Measurements from ENCODE around the gene MANBA.
"Not testable (repeated sequence)": the region's sequence is repeated elsewhere in the genome, so short reads cannot be mapped to it uniquely, and the experiment has no call there.

Gene MANBA

DNA sequence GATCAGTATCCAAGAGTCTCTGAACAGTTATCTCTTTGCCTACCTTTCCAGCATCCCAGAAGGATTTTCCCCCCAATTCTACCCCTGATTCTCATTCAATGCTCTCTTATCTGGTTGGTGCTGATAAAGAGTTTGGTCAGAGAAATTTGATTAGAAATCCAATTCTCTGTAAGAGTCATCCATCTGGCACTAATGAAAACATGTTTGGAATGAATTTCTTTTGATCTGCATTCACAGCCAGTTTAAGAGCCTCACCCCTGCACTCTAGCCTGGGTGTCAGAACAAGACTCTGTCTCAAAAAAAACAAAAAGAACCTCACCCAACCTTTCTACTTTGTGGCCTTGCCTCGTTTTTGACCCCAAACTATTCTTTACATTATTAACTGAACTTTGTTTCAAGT is 122.1 kb downstream of the MANBA start:
- in situ Hi-C loops (cut with HindIII; ENCODE audit: low pct_ligation_motif_present, low pct_unique_long_range_greater_than_20kb, low sequenced_read_pairs): no loop called here
- DNase-seq: no peak

DNA sequence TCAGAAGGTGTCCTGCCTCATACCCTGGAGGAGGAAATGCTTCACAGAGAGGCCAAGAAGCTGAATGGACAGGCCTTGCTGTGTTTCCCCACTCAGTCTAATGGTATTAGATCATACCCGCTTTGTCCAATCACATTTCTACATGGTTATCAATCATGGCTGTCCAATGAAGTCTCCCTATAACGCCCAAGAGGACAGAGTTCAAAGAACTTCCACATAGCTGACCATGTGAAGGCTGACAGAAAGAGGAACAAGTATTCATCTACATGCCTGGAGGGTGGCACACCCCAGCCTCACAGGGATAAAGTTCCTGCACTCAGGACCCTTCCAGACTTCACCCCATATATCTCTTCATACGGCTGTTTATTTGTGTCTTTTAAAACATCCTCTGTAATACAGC is 123.4 kb downstream of the MANBA start:
- DNase-seq: no peak
- in situ Hi-C loops (cut with HindIII; ENCODE audit: low pct_ligation_motif_present, low pct_unique_long_range_greater_than_20kb, low sequenced_read_pairs): no loop called here

DNA sequence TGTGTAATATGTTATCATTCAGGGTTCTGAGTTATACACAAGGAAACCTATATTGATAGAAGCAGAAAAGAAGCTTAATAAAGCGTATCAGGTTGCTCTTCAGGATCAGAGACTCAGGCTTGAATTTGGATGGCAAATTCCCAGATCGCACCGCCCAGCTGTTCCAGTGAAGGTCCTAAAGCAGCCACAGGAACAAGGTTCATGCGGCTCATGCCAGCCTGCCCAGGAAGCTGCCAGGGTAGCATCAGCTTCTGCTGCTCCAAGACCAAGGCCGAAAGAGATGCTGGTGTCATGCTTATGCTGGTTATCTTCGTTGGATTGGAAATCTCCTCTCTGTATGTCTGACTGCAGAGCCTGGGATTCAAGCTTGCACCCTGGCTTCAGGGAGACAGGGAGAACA is 127.7 kb downstream of the MANBA start:
- in situ Hi-C loops (cut with HindIII; ENCODE audit: low pct_ligation_motif_present, low pct_unique_long_range_greater_than_20kb, low sequenced_read_pairs): no loop called here
- no peak for DNase-seq

DNA sequence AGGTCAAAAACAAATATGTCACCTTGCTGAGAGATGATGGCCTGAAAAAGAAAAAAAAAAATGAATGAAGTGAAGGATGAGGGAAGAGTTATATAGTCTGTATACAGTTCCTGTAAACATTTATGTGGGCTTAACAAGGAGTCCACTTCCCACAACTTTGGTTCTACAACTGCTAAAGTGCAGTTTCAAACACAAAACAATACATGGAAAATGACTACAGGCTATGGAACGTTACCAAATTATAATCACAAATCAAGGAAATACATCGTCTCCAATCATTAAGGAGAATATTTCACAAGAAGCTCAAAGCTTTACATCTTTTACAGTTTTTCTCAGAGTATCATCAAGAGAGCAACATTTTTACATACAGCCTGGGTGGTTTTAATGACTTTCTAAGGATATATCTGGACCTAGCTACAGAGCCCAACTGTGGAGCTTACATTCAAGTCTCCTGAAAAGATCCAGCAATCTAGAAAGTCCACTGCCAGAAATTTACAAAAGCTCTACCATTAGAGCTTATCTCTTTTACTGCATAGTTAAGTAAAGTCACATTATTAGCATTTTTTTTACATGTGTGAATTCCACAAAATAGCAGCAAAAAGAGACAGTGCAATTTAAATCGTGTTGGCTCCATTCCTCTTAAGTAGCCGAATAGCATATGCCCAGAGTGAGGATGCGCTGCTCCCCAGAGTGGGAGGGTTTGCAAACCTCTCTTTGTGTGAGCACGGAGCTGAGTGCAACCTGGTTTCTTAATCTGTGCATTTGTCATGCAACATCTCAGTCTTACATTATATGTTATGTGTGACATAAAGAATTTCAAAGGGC is 128.3 kb downstream of the MANBA start:
- in situ Hi-C loops (cut with HindIII; ENCODE audit: low pct_ligation_motif_present, low pct_unique_long_range_greater_than_20kb, low sequenced_read_pairs): no loop called here

DNA sequence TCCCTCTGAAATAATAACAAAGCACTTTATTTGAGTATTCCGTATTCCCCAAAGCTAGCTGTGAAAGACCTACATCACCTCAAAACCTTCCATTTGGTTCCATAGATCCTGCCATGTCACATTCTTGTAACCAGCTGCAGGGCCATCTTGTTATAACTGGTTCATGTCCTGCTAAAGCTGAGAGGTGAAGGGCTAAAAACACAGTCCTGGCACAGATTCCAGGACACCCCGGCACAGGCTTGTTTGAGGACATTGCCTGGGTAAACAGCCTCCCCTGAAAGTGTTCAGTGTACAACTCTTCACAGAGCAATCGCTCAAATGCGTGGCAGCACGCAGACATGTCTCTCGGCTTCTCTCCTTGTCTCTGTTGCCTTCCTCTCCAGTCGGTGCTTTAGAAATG is 129.2 kb downstream of the MANBA start:
- no peak for DNase-seq
- in situ Hi-C loops (cut with HindIII; ENCODE audit: low pct_ligation_motif_present, low pct_unique_long_range_greater_than_20kb, low sequenced_read_pairs): no loop called here

More for the DNA sequence above, 128.3 kb downstream of the MANBA start:
- DNase-seq: no peak

DNA sequence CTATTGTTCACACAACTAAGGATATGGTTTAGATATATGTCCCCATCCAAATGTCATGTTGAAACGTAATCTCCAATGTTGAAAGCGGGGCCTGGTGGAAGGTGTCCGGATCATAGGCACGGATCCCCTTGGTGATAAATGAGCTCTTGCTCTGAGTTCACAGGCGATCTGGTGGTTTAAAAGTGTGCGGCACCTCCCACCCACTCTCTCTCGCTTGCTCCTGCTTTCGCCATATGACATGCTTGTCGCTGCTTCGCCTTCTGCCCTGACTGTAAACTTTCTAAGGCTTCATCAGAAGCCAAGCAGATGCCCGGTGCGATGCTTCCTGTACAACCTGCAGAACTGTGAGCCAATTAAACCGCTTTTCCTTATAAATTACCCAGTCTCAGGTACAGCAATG is 131.1 kb downstream of the MANBA start:
- in situ Hi-C loops (cut with HindIII; ENCODE audit: low pct_ligation_motif_present, low pct_unique_long_range_greater_than_20kb, low sequenced_read_pairs): no loop called here
- no peak for DNase-seq

DNA sequence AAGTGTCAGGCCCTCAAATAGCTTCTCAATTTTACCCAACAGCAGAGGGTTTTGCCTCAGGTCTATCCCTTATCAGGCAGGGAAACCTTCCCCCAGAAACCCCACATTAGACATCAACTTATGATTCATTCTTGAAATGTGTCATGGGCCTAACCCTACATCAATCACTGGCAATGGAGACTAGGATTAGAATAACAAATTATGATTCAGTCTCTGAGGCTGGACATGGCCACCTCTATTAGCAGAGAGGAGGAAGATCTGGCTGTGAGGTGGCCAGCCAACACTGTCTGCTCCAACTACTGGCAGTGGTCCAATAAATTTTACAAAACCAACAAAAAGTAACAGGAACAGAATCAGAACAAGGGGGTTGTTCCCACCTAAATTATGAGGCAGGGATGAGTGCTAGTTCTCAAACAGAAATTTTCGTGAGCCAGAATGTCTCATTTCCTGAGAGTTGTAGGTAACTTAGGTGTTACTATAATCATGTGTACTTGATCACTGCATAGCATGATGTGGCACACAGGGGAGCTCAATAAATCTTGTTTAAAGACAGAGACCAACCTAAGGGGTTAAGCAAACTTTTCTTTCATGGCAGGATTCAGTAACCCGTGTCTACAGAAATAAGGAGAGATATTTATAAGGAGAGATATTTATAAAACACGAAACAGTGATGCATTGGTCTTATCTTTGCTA is 132.8 kb downstream of the MANBA start:
- in situ Hi-C loops (cut with HindIII; ENCODE audit: low pct_ligation_motif_present, low pct_unique_long_range_greater_than_20kb, low sequenced_read_pairs): no loop called here
- DNase-seq: peak; percentile 30

DNA sequence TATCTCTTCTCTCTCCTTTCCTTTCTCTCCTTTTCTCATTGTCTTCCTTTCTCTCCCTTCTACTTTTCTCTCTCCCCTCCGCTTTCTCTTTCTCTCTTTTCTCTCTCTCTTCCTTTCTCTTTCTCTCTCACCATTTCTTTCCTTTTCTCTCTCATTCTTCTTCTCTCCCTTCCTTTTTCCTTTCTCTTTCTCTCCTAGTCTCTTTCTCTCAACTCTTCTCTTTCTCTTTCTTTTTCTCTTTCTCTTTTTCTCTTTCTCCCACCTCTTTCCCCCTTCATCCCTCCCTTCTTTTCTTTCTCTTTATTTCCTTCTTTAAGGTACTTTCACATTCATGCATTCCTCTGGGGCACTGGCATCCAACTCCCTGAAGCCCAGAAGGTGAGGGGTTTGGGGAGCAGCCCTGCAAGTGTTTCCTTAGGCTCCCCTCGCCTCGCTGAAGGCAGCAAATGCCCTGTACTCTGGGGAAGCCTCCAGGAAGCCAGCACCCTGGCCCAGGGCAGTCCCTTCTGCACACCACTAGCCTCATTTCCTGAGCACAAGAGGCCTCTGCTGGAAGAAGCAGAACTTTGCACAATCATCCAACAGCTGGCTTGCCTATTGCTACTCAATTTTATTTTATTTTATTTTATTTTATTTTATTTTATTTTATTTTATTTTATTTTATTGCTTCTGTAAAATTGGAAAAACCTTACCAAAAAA is 135.4 kb downstream of the MANBA start:
- peak; percentile 75 for DNase-seq
- in situ Hi-C loops (cut with HindIII; ENCODE audit: low pct_ligation_motif_present, low pct_unique_long_range_greater_than_20kb, low sequenced_read_pairs): no loop called here

DNA sequence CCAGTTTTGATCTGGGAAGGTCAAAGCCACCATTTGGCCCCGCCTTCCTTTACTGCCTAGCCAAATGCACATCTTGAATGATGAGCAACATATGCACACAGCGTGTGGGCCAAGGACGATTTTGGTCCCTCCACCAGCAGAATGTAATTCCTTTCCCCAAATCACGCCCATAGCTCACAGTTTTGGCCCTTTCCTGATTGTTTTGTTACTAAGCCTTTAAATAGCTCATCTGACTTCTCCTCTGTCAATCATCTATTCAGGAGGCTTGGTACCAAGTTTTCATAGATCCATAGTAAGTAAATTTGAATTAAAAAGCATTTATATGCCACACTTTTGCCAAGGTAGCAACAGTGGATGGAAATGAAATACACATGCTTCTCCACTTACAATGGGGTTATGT is 136.3 kb downstream of the MANBA start:
- DNase-seq: no peak
- in situ Hi-C loops (cut with HindIII; ENCODE audit: low pct_ligation_motif_present, low pct_unique_long_range_greater_than_20kb, low sequenced_read_pairs): no loop called here

DNA sequence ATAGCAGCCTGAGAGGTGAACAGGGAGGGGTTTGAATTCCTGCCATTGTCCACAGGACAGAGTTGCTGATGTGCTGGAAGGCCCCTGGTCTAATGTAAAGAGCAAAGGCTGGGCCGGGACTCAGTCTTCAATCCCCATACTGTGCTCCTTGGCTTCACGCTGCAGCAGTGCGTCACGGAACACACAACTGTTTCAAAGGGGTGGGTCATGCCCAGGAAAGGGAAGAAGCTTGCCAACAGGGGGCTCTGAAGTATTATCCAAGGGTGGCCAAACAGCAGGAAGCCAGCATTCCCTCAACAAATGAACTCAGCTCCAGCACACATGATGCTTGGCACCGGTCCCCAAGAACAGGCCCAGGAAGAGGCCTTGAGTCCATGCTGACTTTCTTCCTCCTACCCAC is 137.1 kb downstream of the MANBA start:
- peak; percentile 55 for DNase-seq

DNA sequence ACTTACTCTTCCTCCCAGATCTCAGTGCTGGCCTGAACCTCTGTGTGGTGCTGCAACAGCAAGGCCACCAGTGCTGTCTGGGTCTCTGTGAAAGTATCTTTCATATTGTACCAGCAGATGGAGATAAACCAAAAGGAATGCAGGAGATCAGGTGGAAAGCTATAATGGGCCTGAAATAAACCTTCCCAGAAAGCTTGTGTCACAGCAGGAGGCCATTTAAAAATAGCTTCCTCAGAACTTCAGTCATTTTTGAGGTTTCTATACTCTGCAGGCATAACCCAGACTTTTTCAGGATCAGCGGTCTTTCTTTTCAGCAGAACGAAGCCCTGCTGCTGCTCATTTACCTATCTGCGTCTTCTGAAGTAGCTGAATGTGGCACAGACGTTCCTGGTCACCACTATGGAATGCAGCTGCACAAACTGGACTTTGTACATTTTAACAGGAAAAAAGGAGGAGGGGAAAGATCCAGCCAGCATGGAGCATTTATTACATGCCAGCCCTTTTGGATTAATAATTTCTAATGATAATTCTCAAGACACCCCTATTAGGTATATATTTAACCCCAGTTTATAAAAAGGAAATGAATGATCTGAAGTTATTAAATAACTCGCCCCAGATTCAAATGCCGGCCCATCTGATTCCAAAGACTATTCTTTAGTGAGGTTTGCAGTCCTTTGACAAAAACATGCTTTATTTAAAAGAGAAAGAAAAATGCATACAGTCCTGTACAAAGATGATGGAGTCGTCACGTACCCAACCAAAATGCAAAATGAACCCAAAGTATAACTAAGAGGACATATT is 139.9 kb downstream of the MANBA start:
- peak; percentile 94 for DNase-seq
- in situ Hi-C loops (cut with HindIII; ENCODE audit: low pct_ligation_motif_present, low pct_unique_long_range_greater_than_20kb, low sequenced_read_pairs): no loop called here

More for the DNA sequence above, 137.1 kb downstream of the MANBA start:
- in situ Hi-C loops (cut with HindIII; ENCODE audit: low pct_ligation_motif_present, low pct_unique_long_range_greater_than_20kb, low sequenced_read_pairs): no loop called here

DNA sequence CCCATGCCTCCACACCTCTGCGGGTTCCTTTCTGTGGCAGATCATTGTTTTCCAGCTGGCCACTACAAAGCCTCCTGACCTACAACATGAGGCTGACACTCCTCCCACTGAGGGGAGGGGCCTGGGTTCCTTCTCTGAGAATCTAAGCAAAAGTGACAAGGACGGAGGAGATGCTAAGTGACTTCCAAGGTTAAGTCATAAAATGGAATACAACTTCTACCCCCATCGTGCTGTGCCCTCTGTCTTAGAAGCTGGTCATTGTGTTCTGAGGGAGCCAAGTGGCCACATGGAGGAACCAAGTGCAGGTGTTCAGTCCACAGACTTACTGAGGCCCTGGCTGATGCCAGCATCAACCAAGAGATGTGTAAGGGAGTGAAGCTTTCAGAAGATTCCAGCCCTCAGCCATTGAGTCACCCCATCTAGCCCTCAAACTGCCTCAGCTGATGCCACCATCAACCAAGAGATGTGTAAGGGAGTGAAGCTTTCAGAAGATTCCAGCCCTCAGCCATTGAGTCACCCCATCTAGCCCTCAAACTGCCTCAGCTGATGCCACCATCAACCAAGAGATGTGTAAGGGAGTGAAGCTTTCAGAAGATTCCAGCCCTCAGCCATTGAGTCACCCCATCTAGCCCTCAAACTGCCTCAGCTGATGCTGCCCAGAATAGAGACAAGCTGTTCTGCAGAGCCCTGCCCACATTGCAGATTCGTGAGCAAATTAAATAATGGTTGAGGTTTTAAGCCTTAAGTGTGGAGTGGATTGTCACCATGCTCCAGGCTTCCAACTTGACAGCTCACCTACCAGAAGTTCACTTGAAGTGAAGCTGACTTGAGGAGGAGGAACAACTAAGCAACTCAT is 140.8 kb downstream of the MANBA start:
- in situ Hi-C loops (cut with HindIII; ENCODE audit: low pct_ligation_motif_present, low pct_unique_long_range_greater_than_20kb, low sequenced_read_pairs): not testable (repeated sequence)
- DNase-seq: peak; percentile 41

DNA sequence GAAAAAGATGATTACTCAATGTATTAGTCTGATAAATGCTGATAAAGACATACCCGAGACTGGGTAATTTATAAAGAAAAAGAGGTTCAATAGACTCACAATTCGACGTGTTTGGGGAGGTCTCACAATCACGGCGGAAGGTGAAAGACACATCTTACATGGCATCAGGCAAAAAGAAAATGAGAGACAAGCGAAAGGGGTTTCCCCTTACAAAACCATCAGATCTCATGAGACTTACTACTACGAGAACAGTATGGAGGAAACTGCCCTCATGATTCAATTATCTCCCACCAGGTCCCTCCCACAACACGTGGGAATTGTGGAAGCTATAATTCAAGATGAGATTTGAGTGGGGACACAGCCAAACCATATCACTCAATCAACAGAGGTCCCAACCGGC is 141.7 kb downstream of the MANBA start:
- DNase-seq; in situ Hi-C loops (cut with HindIII; ENCODE audit: low pct_ligation_motif_present, low pct_unique_long_range_greater_than_20kb, low sequenced_read_pairs): not testable (repeated sequence)

DNA sequence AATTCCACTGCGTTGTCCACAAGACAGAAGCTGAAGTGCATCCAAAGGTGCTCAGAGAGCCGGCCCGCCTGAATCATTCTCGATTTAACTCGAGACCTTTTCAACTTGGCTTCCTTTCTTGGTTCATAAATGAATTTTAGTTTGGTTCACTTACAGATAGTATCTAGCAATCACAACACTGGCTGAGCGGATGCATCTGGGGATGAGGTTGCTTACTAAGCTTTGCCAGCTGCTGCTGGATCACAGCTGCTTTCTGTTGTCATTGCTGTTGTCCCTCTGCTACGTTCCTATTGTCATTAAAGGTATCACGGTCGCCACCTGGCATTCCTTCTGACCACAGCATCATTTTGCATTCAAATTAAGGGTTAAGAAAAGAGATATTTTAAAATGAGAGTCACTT is 144.1 kb downstream of the MANBA start:
- in situ Hi-C loops (cut with HindIII; ENCODE audit: low pct_ligation_motif_present, low pct_unique_long_range_greater_than_20kb, low sequenced_read_pairs): no loop called here

DNA sequence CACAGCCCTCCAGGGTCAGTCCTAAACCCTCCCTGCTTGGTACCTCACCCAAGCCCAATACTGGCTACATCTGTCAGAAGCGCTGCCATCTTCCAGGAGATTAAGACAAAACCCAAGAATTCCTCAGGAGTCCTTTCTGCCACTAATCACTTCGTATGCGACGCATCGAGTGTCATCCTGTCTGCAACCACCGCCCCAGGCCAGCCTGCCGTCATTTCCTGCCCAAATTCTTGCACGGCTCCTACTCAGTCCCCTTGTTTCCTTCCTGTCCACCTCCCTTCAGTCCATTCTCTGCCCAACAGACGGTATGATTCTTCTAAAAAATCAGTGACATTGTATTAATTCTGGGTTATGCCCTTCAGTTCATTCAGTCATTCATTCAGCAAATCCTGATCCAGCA is 146.0 kb downstream of the MANBA start:
- in situ Hi-C loops (cut with HindIII; ENCODE audit: low pct_ligation_motif_present, low pct_unique_long_range_greater_than_20kb, low sequenced_read_pairs): no loop called here

More for the DNA sequence above, 144.1 kb downstream of the MANBA start:
- no peak for DNase-seq

DNA sequence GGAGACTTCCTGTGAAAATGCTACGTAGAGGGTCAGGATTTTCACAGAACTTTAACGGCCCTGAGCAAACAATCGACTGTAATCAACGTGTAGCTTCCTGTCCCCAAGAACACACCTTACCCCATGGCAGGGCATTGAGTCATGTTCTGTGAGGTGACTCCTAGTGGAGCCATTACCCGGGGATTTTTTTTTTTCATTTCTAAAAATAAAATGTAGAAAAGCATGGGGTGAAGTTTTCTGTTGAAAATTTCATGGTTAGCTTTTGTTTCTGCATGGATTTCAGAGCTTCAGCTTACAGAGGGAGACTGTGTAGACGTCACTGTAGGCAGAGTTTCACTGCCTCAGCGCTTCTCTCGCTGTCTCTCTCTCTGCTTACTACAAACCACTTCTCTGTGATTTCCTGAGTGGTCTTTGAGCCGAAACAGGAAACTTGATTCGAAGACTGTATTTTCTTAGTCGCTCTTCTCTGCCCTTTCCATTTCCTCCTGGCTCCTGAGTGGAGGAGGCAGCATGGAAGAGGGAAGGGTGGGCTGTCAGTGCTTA is 147.9 kb downstream of the MANBA start:
- DNase-seq: no peak
- in situ Hi-C loops (cut with HindIII; ENCODE audit: low pct_ligation_motif_present, low pct_unique_long_range_greater_than_20kb, low sequenced_read_pairs): no loop called here

More for the DNA sequence above, 146.0 kb downstream of the MANBA start:
- DNase-seq: no peak

DNA sequence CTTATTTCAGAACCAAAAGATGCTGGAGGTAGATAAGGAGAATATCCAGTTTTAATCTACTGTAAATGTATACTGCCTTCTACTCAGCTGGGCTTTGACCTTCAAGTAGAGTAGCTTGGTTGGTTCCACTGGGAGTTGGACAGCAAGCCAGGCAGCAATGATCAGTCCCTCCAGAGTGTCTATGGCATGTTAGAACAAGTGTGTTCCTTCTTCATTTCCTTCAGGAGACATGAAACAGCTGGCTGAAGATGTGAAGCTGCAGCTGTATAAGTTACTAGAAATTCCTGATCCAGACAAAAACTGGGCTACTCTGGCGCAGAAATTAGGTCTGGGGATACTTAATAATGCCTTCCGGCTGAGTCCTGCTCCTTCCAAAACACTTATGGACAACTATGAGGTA is 148.6 kb downstream of the MANBA start:
- DNase-seq: no peak
- in situ Hi-C loops (cut with HindIII; ENCODE audit: low pct_ligation_motif_present, low pct_unique_long_range_greater_than_20kb, low sequenced_read_pairs): no loop called here

DNA sequence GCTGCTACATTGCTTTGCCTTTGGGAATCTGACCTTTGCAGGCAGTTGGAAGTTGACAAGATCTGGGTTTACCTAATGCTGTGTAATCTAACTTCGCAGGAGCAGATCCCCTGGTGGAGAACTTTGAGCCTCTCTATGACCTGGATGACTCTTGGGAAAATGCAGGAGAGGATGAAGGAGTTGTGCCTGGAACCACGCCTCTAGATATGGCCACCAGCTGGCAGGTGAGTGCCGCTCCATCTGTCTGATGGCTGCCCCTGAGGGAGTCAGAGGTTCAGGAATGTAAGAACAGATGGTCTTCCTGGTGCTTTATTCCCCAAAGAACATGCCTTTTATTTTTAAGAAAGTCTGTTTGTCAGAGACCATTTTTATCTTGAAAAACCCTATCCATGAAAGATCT is 150.3 kb downstream of the MANBA start:
- DNase-seq: no peak
- in situ Hi-C loops (cut with HindIII; ENCODE audit: low pct_ligation_motif_present, low pct_unique_long_range_greater_than_20kb, low sequenced_read_pairs): no loop called here

Data from ACHN (cell line).